ENCODE measurements around the gene CNIH1. TPM values are rescaled to one million over a fixed set of nuclear protein-coding genes. Genes with fewer than 3 reads are reported as not detected.
"Not testable (repeated sequence)": the region's sequence is repeated elsewhere in the genome, so short reads cannot be mapped to it uniquely, and the experiment has no call there.

Gene CNIH1
- total RNA-seq, 2 experiments from 2014 or later, result 55.9 TPM

DNA sequence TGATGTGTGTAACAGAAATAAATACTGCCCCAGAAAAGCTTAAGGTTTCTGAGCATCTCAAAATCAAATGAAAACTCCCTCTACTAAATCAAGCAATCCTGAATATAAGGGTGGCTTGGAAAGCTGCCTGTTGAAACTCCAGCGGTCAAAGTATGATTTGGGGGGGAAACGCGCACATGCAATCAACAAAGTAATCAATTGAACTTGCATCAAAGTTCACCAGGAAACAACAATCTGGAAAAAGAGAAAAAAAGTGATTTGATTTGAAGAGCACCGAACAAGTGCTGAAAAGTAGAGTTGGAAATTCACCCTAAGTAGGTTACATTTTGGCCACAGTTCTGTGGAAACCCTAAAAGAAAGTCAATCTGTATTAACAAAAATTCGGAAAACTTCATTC is 700 bp downstream of the CNIH1 start:
- peaks cover 5% of the 10 kb centered on the region for H3K36me3 ChIP-seq (ENCODE audit: insufficient read depth, low read length)
- H3K9me3 ChIP-seq (ENCODE audit: control insufficient read depth in 1 of 2, insufficient read depth in 1 of 2, low read length in 2 of 2), result no peaks in the 10 kb centered on the region
- POLR2A ChIA-PET, result interaction anchor here (0.8 to 2.0 kb wide), 4 partner anchors 43 to 441 kb away, joined by 4 to 6 read pairs (median 4); partner anchors contain the start of genes CDKN3 and GMFB
- TF ChIP-seq, protein P1, sequence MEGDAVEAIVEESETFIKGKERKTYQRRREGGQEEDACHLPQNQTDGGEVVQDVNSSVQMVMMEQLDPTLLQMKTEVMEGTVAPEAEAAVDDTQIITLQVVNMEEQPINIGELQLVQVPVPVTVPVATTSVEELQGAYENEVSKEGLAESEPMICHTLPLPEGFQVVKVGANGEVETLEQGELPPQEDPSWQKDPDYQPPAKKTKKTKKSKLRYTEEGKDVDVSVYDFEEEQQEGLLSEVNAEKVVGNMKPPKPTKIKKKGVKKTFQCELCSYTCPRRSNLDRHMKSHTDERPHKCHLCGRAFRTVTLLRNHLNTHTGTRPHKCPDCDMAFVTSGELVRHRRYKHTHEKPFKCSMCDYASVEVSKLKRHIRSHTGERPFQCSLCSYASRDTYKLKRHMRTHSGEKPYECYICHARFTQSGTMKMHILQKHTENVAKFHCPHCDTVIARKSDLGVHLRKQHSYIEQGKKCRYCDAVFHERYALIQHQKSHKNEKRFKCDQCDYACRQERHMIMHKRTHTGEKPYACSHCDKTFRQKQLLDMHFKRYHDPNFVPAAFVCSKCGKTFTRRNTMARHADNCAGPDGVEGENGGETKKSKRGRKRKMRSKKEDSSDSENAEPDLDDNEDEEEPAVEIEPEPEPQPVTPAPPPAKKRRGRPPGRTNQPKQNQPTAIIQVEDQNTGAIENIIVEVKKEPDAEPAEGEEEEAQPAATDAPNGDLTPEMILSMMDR (IDR thresholded peaks at IDR 0.05), result no peak
- peaks cover 51% of the 10 kb centered on the region for H3K4me1 Mint-ChIP-seq (ENCODE audit: low read depth)
- peaks cover 14% of the 10 kb centered on the region for H3K36me3 Mint-ChIP-seq (ENCODE audit: low read depth)
- CTCF ChIA-PET, result interaction anchor here (1.3 to 2.1 kb wide), 3 partner anchors 43 to 67 kb away, joined by 3 to 8 read pairs (median 4); no protein-coding TSS in a partner anchor
- peak overlapping the region; percentile 66 for H3K4me3 ChIP-seq (ENCODE audit: low read length)
- intact Hi-C loops (cut with DNase I, micrococcal nuclease), result loop anchor here (1.0 to 5.0 kb wide), 5 partner anchors 43 to 1288 kb away; partner anchors contain the start of genes GMFB (in 2 of the 2), CDKN3 (in 1 of the 2), DDHD1 (in 1 of the 2) and GCH1 (in 1 of the 2)
- peaks cover 24% of the 10 kb centered on the region for H3K4me1 ChIP-seq (ENCODE audit: insufficient read depth, low read length)
- peak overlapping the region in 1 of 2 donors; percentile 41 for H3K27ac ChIP-seq (ENCODE audit: low read depth in 1 of 2, low read length in 2 of 2)
- peak overlapping the region; percentile 86 for H3K4me3 Mint-ChIP-seq
- H3K27me3 Mint-ChIP-seq, result no peaks in the 10 kb centered on the region
- H3K27me3 ChIP-seq (ENCODE audit: control insufficient read depth in 1 of 2, insufficient read depth in 2 of 2, low read length in 2 of 2), result no peaks in the 10 kb centered on the region
- DNase-seq (no peak), ATAC-seq (ENCODE audit: poor library complexity) (no peak)
- H3K27ac Mint-ChIP-seq, result peak overlapping the region; percentile 86
- no peaks in the 10 kb centered on the region for H3K9me3 Mint-ChIP-seq

DNA sequence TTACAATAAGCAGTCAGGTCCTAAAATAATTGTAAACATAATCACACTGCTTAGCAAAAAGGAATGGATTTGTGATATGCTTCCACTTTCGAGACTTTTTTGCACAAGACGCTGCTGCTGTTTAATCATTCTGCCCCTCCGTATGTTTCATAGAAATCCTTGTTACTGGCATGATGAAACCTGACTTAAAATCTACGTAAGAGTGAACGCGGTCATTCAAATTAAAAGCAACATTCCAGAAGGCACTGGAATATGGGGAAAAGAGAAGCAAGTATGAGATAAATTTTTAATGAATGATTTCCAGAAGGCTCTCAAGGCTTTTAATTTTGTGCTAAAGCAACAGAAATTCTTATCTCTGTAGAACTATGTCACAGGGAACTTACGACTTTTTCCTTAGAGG is 1.1 kb downstream of the CNIH1 start:
- Mint-ChIP-seq H3K27ac (peak overlapping the region; percentile 86), H3K27me3 (no peaks in the 10 kb centered on the region), H3K4me3 (peak overlapping the region; percentile 86), H3K36me3 (ENCODE audit: low read depth) (peaks cover 19% of the 10 kb centered on the region), H3K4me1 (ENCODE audit: low read depth) (peaks cover 55% of the 10 kb centered on the region), H3K9me3 (no peaks in the 10 kb centered on the region)
- Histone ChIP-seq H3K4me3 (ENCODE audit: low read length) (peak overlapping the region; percentile 66), H3K36me3 (ENCODE audit: insufficient read depth, low read length) (peaks cover 9% of the 10 kb centered on the region), H3K4me1 (ENCODE audit: insufficient read depth, low read length) (peaks cover 24% of the 10 kb centered on the region), H3K27me3 (ENCODE audit: control insufficient read depth in 1 of 2, insufficient read depth in 2 of 2, low read length in 2 of 2) (no peaks in the 10 kb centered on the region), H3K27ac (ENCODE audit: low read depth in 1 of 2, low read length in 2 of 2) (no peak overlapping the region), H3K9me3 (ENCODE audit: control insufficient read depth in 1 of 2, insufficient read depth in 1 of 2, low read length in 2 of 2) (no peaks in the 10 kb centered on the region)
- POLR2A ChIA-PET, result interaction anchor here (1.6 to 2.0 kb wide), 2 partner anchors 43 to 48 kb away, joined by 6 read pairs; partner anchors contain the start of gene CDKN3
- TF ChIP-seq, protein P1 (IDR thresholded peaks at IDR 0.05), result no peak
- DNase-seq, result no peak
- CTCF ChIA-PET, result interaction anchor here (1.7 kb wide), 1 partner anchor 43 kb away, joined by 4 read pairs; no protein-coding TSS in a partner anchor
- intact Hi-C loops (cut with DNase I, micrococcal nuclease), result loop anchor here (1.0 to 5.0 kb wide), 5 partner anchors 43 to 1288 kb away; partner anchors contain the start of genes GMFB (in 2 of the 2), CDKN3 (in 1 of the 2), DDHD1 (in 1 of the 2) and GCH1 (in 1 of the 2)
- no peak for ATAC-seq (ENCODE audit: poor library complexity)

DNA sequence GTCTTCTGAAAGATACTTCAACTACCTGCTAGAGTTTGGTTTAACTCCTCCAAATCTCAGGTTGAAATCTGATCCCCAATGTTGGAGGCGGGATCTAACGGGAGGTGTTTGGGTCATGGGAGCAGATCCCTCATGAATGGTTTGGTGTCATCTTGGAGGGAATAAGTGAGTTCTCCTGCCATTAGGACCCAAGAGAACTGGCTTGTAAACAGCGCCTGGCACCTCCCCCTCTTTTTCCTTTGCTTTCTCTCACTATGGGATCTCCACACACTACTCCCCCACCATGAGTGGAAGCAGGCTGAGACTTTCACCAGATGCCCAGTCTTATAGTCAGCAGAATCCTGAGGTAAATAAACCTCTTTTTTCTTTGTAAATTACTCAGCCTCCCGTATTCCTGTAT is 2.5 kb downstream of the CNIH1 start:
- ChIA-PET POLR2A (interaction anchor here (1.3 to 1.6 kb wide), 2 partner anchors 41 to 49 kb away, joined by 5 to 6 read pairs; partner anchors contain the start of gene CDKN3), CTCF (no interaction called here)
- Histone ChIP-seq H3K36me3 (ENCODE audit: insufficient read depth, low read length) (peaks cover 9% of the 10 kb centered on the region), H3K4me1 (ENCODE audit: insufficient read depth, low read length) (peaks cover 24% of the 10 kb centered on the region), H3K27me3 (ENCODE audit: control insufficient read depth in 1 of 2, insufficient read depth in 2 of 2, low read length in 2 of 2) (no peaks in the 10 kb centered on the region), H3K4me3 (ENCODE audit: low read length) (no peak overlapping the region), H3K9me3 (ENCODE audit: control insufficient read depth in 1 of 2, insufficient read depth in 1 of 2, low read length in 2 of 2) (no peaks in the 10 kb centered on the region), H3K27ac (ENCODE audit: low read depth in 1 of 2, low read length in 2 of 2) (no peak overlapping the region)
- Mint-ChIP-seq H3K27me3 (no peaks in the 10 kb centered on the region), H3K9me3 (no peaks in the 10 kb centered on the region), H3K4me3 (no peak overlapping the region), H3K4me1 (ENCODE audit: low read depth) (peaks cover 69% of the 10 kb centered on the region), H3K36me3 (ENCODE audit: low read depth) (peaks cover 32% of the 10 kb centered on the region), H3K27ac (peak overlapping the region; percentile 42)
- ATAC-seq (ENCODE audit: poor library complexity) (no peak), DNase-seq (no peak)
- intact Hi-C loops (cut with DNase I, micrococcal nuclease), result no loop called here
- TF ChIP-seq, protein P1 (IDR thresholded peaks at IDR 0.05), result no peak

DNA sequence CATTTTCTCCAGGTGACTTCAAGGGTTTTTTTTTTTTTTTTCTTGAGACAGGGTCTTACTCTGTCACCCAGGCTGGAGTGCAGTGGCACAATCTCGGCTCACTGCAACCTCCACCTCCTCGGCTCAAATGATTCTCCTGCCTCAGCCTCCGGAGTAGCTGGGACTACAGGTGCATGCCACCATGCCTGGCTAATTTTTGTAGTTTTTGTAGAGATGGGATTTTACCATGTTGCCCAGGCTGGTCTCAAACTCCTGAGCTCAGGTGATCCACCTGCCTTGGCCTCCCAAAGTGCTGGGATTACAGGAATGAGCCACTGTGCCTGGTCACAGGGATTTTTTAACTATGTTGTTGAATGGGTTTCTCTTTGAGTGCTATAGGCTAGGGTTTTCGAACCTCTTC is 3.2 kb downstream of the CNIH1 start:
- Mint-ChIP-seq H3K4me1 (ENCODE audit: low read depth) (peaks cover 76% of the 10 kb centered on the region), H3K36me3 (ENCODE audit: low read depth) (peaks cover 40% of the 10 kb centered on the region)
- H3K27me3 ChIP-seq (ENCODE audit: control insufficient read depth in 1 of 2, insufficient read depth in 2 of 2, low read length in 2 of 2); H3K27ac ChIP-seq (ENCODE audit: low read depth in 1 of 2, low read length in 2 of 2); DNase-seq; H3K9me3 Mint-ChIP-seq; H3K27me3 Mint-ChIP-seq; ATAC-seq (ENCODE audit: poor library complexity); intact Hi-C loops (cut with DNase I, micrococcal nuclease); H3K27ac Mint-ChIP-seq; H3K36me3 ChIP-seq (ENCODE audit: insufficient read depth, low read length); H3K9me3 ChIP-seq (ENCODE audit: control insufficient read depth in 1 of 2, insufficient read depth in 1 of 2, low read length in 2 of 2); H3K4me3 Mint-ChIP-seq; H3K4me3 ChIP-seq (ENCODE audit: low read length): not testable (repeated sequence)
- CTCF ChIA-PET, result interaction anchor here (0.7 to 1.1 kb wide), 2 partner anchors 51 to 1271 kb away, joined by 4 to 5 read pairs; partner anchors contain the start of gene GMFB
- H3K4me1 ChIP-seq (ENCODE audit: insufficient read depth, low read length), result peaks cover 24% of the 10 kb centered on the region
- POLR2A ChIA-PET, result interaction anchor here (1.3 kb wide), 1 partner anchor 41 kb away, joined by 5 read pairs; the partner anchor contains the start of gene CDKN3

Data from CD4-positive, alpha-beta T cell (primary cell).